Pulmonary artery endothelial cell (primary cell): ENCODE data around the gene ZDHHC14. TPM values are rescaled to one million over a fixed set of nuclear protein-coding genes. Genes with fewer than 3 reads are reported as not detected.
"Not testable (repeated sequence)": the region's sequence is repeated elsewhere in the genome, so short reads cannot be mapped to it uniquely, and the experiment has no call there.

Experiments
- DNase-seq: peaks from one replicate; pipeline ENCODE4 v3.0.0-alpha.2; 2011; ENCODE audit warnings: low read depth, low spot score
- total RNA-seq: library from RNA; depleted of rRNA; stranded (reverse); fragments of >200 nt; gene quantifications from 2 replicates; pipeline ENCODE4 v1.2.3, GENCODE V29; 2014

Gene ZDHHC14
- total RNA-seq, 1 donor from 2014 or later = 9.4 TPM

- no peak for DNase-seq
Measured at GRCh38 chr6:157464653-157465535, 83.9 kb downstream of the ZDHHC14 start.

- no peak for DNase-seq
Measured at GRCh38 chr6:157466342-157466648, 85.3 kb downstream of the ZDHHC14 start.

- not testable (repeated sequence) for DNase-seq
Measured at GRCh38 chr6:157467339-157467738, 86.3 kb downstream of the ZDHHC14 start.

GRCh38 chr6:157468054-157468453, 87.1 kb downstream of the ZDHHC14 start:
- DNase-seq = no peak

DNA sequence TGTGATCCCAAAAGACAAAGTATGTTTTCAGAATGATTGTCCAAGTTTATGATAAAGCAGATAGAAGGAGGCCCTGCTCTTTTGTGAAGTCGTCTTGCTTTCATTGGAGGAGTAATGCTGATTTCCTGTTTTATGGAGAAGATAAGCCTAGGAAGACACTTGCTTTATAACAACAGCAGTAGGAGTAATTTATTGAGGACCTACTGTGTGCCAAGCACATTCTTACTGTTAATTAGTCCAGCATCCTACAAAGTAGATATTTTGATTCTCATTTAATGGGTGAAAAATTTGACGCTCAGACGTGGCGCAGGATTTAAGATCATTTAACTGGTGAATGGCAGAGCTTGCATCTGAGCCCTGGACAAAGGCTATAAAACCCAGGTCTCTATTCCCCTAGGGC, 87.6 kb downstream of the ZDHHC14 start:
- DNase-seq = no peak

DNA sequence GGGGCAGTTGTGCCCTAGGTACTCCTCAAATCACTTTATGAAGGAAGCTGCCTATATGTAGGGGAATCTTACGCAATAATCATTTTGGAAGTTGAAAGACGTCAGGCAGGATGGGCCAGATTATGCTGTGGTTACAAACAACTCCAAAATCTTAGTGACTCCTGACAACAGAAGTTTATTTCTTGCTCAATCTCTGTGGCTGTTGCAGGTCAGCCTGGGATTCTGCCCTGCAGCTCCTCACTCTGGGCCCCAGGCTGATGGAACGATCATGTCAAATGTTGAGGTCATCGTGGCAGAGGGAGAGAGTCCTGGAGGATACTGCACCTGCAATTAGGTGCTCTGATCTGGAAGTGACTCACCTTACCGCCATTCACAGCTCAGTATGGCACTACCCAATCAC, 88.4 kb downstream of the ZDHHC14 start:
- DNase-seq = no peak

- DNase-seq = no peak
Measured at GRCh38 chr6:157471077-157471686, 90.2 kb downstream of the ZDHHC14 start.

GRCh38 chr6:157471895-157472686, 91.1 kb downstream of the ZDHHC14 start:
- DNase-seq = no peak

- no peak for DNase-seq
Measured at GRCh38 chr6:157476797-157477196, 95.8 kb downstream of the ZDHHC14 start.

GRCh38 chr6:157478926-157479325, 97.9 kb downstream of the ZDHHC14 start:
- no peak for DNase-seq

- DNase-seq = no peak
Measured at GRCh38 chr6:157479464-157480303, 98.7 kb downstream of the ZDHHC14 start.

DNA sequence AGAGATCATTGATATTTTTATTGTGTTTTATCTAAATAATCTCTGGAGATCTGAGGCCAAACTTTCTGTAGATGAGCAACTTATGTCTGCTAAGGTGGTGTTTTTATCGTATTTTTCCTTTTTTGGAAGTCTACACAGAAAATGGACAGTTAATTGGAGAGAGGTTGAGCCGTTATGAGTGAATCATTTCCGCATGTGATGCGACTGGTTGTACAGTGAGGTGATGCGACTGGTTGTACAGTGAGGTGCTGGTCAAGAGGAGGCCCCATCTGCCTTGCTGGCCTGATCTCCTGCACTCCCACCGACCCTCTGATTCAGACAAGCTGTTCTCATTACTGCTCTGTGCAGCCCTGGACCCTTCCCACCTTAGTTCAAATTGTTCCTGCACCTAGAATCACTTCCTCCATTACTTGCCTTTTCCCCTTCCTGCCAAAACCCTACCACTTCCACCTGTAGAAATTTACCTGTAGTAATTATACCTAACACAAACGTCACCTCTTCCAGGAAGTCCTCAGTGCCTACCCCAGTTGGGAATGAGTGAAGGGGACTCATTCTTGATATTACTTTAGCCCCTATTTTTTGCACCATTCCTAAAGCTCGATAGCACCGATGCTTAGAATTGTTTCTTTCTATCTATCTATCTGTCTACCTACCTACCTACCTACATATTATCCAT, 100.3 kb downstream of the ZDHHC14 start:
- no peak for DNase-seq

DNA sequence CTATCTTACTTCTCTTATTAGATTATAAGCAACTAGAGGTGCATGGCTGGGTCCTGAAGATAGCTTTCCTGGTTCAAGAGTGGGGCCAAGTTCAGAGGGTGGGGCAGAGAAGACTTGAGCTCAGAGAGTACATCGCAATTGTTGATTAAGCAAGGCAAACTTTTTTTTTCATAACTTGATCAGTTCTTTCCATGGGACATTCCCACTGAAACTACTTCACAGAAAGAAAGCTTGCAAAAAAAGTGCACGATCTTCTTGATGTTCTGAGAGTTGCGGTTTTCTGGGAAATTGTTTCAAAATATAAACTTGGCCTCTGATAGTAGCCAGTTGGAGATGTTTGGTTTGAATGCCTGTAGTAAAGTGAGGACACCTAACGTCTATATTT, 100.9 kb downstream of the ZDHHC14 start:
- DNase-seq = no peak

- no peak for DNase-seq
Measured at GRCh38 chr6:157483770-157484169, 102.8 kb downstream of the ZDHHC14 start.

DNA sequence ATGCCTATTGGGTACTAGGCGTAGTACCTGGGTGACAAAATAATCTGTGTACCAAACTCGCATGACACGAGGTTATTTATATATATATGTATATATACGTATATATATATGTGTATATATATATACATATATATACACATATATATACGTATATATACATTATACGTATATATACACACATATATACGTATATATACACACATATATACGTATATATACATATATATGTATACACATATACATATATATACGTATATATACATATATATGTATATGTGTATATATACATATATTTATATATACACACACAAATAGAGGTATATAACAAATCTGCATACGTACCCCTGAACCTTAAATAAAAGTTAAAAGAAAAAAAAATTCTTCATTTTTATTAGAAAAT, 103.2 kb downstream of the ZDHHC14 start:
- DNase-seq = no peak

DNA sequence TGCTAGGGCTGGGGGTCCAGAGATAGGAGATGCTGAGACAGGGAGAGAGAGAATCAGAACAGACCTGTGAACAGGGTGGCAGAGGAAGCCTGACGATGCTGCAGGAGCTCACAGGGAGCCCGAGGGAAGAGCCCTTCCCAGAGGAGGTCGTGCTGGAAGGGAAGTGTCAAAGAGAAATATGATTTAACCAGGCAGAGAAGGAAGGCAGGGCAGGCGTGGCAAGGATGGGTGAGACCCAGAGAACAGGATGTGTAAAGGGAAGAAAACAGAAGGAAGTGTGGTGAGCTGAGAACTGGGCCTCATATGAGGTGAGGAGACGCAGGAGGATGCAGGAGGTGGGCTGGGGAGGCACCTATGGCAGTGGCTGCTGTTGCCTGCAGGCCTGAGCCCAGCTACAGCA, 105.6 kb downstream of the ZDHHC14 start:
- no peak for DNase-seq

GRCh38 chr6:157487110-157487773, 106.3 kb downstream of the ZDHHC14 start:
- DNase-seq = no peak

- DNase-seq = no peak
Measured at GRCh38 chr6:157488058-157488457, 107.1 kb downstream of the ZDHHC14 start.

- no peak for DNase-seq
Measured at GRCh38 chr6:157488716-157489118, 107.7 kb downstream of the ZDHHC14 start.

DNA sequence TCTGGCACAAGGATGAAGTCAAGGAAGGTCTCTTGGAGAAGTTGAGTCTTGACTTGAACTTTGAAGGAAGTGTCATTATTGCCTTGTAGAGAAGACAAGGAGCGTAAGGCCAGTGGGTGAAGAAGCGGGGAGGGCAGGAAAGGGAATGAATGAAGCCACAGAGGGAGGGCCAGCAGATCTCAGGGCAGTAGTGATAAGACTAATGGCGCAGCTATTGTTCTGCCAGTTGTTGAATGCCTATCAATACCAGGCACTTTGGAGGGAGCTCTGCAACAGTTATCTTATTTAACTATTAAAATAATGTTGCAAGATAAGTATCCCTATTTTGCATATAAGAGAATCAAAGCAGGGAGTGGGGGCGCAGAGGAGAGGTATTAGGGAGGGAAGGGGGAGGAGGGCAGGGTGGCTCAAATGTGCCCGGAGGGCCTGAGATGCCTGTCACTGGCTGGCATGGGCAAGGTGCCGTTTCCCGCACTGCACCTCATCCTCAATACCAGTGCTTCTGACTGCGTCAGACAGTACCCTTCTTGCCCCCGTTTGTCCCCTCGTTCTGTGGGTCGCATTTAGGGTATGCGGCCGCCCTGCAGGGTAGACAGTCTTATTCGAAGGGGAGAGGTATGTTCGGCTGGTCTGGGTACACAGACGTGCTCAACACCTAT, 109.8 kb downstream of the ZDHHC14 start:
- DNase-seq = no peak
